CD14-positive monocyte (primary cell): Measurements from ENCODE around the gene DGKI. TPM values are rescaled to one million over a fixed set of nuclear protein-coding genes. Genes with fewer than 3 reads are reported as not detected.

Source experiments
- DNase-seq, 3 donors: peaks; one replicate each; pipeline ENCODE4 v3.0.0-alpha.2; 2011 to 2022
- H2AFZ ChIP-seq: 2 replicates; pipeline ENCODE4 v1.6.0; 2012; ENCODE audit warnings: mild to moderate bottlenecking, low read depth, low read length, inconsistent platforms; ENCODE audit not compliant: insufficient read depth, poor library complexity, severe bottlenecking
- H3K27ac ChIP-seq, 2 donors: 1 replicate in 1 of 2; 2 replicates in 1 of 2; pipeline ENCODE4 v1.5.1; 2012 to 2013; ENCODE audit warnings: low read length in 2 of 2, control low read depth in 1 of 2, inconsistent platforms in 1 of 2, low read depth in 1 of 2, mild to moderate bottlenecking in 1 of 2
- H3K27me3 ChIP-seq, 2 donors: one replicate each; pipeline versions ENCODE4 v1.6.0 to v1.6.1; 2011 to 2013; ENCODE audit warnings: low read length in 2 of 2; ENCODE audit not compliant: control insufficient read depth in 2 of 2, insufficient read depth in 2 of 2
- H3K36me3 ChIP-seq, 2 donors: replicated peaks in 1 of 2; 1 replicate in 1 of 2; 2 replicates in 1 of 2; pipeline versions ENCODE4 v1.5.1 to v1.6.1; 2012 to 2013; ENCODE audit warnings: low read length in 2 of 2, control low read depth in 1 of 2, inconsistent platforms in 1 of 2, mild to moderate bottlenecking in 1 of 2; ENCODE audit not compliant: insufficient read depth in 2 of 2, control insufficient read depth in 1 of 2
- H3K4me1 ChIP-seq, 2 donors: 1 replicate in 1 of 2; 2 replicates in 1 of 2; pipeline versions ENCODE4 v1.5.1 to v1.6.1; 2012 to 2013; ENCODE audit warnings: low read length in 2 of 2, control low read depth in 1 of 2, inconsistent platforms in 1 of 2, mild to moderate bottlenecking in 1 of 2, moderate library complexity in 1 of 2; ENCODE audit not compliant: insufficient read depth in 2 of 2, control insufficient read depth in 1 of 2
- H3K4me2 ChIP-seq: replicated peaks from 2 replicates; pipeline ENCODE3; 2012; ENCODE audit warnings: low read length, moderate library complexity, mild to moderate bottlenecking; ENCODE audit not compliant: poor library complexity, severe bottlenecking; ENCODE audit errors: extremely low read depth
- H3K4me3 ChIP-seq, 3 experiments: fragments of 200-600 bp in 1 of 3; sonication (generic) in 1 of 3; replicated peaks in 1 of 3; 1 replicate in 2 of 3; 2 replicates in 1 of 3; pipeline ENCODE4 v1.5.1; 2011 to 2013; ENCODE audit warnings: low read length in 3 of 3, mild to moderate bottlenecking in 3 of 3, control low read depth in 2 of 3, low read depth in 2 of 3, inconsistent platforms in 1 of 3, moderate library complexity in 1 of 3
- H3K79me2 ChIP-seq: 2 replicates; pipeline ENCODE4 v1.6.0; 2012; ENCODE audit warnings: mild to moderate bottlenecking, control low read depth, inconsistent platforms, low read length, moderate library complexity; ENCODE audit not compliant: insufficient read depth
- H3K9ac ChIP-seq: 2 replicates; pipeline ENCODE4 v1.6.0; 2017; ENCODE audit warnings: low read length, mild to moderate bottlenecking; ENCODE audit not compliant: insufficient read depth, poor library complexity, severe bottlenecking
- H3K9me3 ChIP-seq, 2 donors: replicated peaks in 1 of 2; 1 replicate in 1 of 2; 2 replicates in 1 of 2; pipeline versions ENCODE4 v1.5.1 to v1.6.1; 2012 to 2013; ENCODE audit warnings: low read length in 2 of 2, control low read depth in 1 of 2; ENCODE audit not compliant: control insufficient read depth in 1 of 2, insufficient read depth in 1 of 2
- H4K20me1 ChIP-seq: 2 replicates; pipeline ENCODE4 v1.6.0; 2012; ENCODE audit warnings: mild to moderate bottlenecking, low read length, control low read depth, moderate library complexity; ENCODE audit not compliant: insufficient read depth
- H3K27ac Mint-ChIP-seq, 7 donors: one replicate each; pipeline ENCODE4 v1.8.0; 2020; ENCODE audit warnings: mild to moderate bottlenecking in 7 of 7, mixed read lengths in 7 of 7, moderate library complexity in 6 of 7, inconsistent platforms in 2 of 7
- H3K27me3 Mint-ChIP-seq, 3 donors: one replicate each; pipeline ENCODE4 v1.8.0; 2021 to 2022; ENCODE audit warnings: low read depth in 3 of 3, mild to moderate bottlenecking in 3 of 3, mixed read lengths in 3 of 3, moderate library complexity in 3 of 3, inconsistent platforms in 1 of 3
- H3K36me3 Mint-ChIP-seq, 2 donors: one replicate each; pipeline ENCODE4 v1.8.0; 2020; ENCODE audit warnings: mixed read lengths in 2 of 2, inconsistent platforms in 1 of 2, mild to moderate bottlenecking in 1 of 2
- H3K4me1 Mint-ChIP-seq: one replicate; pipeline ENCODE4 v1.8.0; 2020; ENCODE audit warnings: mild to moderate bottlenecking, mixed read lengths
- H3K4me3 Mint-ChIP-seq, 2 donors: one replicate each; pipeline ENCODE4 v1.8.0; 2020; ENCODE audit warnings: mild to moderate bottlenecking in 2 of 2, mixed read lengths in 2 of 2, moderate library complexity in 1 of 2
- H3K9me3 Mint-ChIP-seq, 7 donors: one replicate each; pipeline ENCODE4 v1.8.0; 2020 to 2022; ENCODE audit warnings: mixed read lengths in 7 of 7, mild to moderate bottlenecking in 6 of 7, moderate library complexity in 6 of 7, inconsistent platforms in 2 of 7
- WGBS: methylation state at CpG from one replicate; pipeline ENCODE4 v1.1.5; 2013; ENCODE audit warnings: missing lambda C conversion rate; ENCODE audit not compliant: insufficient coverage; 5-methylcytosine and 5-hydroxymethylcytosine counted together
- intact Hi-C, 2 donors: fragments of 100-400 bp; cut with micrococcal nuclease; formaldehyde crosslinking; loops; one replicate each; pipeline versions ENCODE4 v1.15.0 to v1.15.1; 2023
- polyA plus RNA-seq, 3 donors: library from polyadenylated mRNA; depleted of rRNA in 1 of 3; unstranded in 2 of 3; stranded (reverse) in 1 of 3; fragments of 300-500 nt in 2 of 3; fragments of >200 nt in 1 of 3; fragmentation: Illumina TruSeq in 2 of 3; gene quantifications; 1 replicate in 2 of 3; 2 replicates in 1 of 3; pipeline ENCODE4 v1.2.3, GENCODE V29; 2012 to 2021
- TF ChIP-seq, protein P1 (sequence below): fragments of 200-600 bp; IDR thresholded peaks from one replicate; pipeline ENCODE4 v1.8.0; 2022; ENCODE audit warnings: antibody characterized with exemption, mild to moderate bottlenecking

DGKI gene
- polyA plus RNA-seq, 3 donors: not detected

DNA sequence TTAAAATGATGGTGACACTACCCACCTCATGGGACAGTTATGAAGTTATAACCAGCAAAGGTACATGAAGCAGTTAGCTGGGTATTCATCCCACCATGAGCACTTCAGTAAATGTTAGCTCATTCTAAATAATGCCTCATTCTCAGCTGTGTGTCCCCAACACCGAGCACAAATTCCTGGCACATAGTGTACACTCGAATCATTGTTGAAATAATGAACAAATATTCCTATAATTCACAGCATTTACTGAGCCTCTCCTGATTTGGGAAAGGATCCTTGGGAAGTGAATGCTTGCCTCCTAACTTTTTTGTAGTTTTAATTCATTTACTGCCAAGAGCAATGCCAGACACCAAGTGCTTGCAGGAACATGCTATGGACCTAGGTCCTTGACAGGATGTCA, 235.2 kb downstream of the DGKI start:
- TF ChIP-seq, protein P1, sequence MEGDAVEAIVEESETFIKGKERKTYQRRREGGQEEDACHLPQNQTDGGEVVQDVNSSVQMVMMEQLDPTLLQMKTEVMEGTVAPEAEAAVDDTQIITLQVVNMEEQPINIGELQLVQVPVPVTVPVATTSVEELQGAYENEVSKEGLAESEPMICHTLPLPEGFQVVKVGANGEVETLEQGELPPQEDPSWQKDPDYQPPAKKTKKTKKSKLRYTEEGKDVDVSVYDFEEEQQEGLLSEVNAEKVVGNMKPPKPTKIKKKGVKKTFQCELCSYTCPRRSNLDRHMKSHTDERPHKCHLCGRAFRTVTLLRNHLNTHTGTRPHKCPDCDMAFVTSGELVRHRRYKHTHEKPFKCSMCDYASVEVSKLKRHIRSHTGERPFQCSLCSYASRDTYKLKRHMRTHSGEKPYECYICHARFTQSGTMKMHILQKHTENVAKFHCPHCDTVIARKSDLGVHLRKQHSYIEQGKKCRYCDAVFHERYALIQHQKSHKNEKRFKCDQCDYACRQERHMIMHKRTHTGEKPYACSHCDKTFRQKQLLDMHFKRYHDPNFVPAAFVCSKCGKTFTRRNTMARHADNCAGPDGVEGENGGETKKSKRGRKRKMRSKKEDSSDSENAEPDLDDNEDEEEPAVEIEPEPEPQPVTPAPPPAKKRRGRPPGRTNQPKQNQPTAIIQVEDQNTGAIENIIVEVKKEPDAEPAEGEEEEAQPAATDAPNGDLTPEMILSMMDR: no peak
- Histone ChIP-seq H2AFZ (no peak overlapping the region), H3K9ac (no peak overlapping the region), H4K20me1 (no peaks in the 10 kb centered on the region), H3K4me3 (no peak overlapping the region), H3K9me3 (no peaks in the 10 kb centered on the region), H3K4me1 (no peaks in the 10 kb centered on the region), H3K27ac (no peak overlapping the region), H3K4me2 (no peak overlapping the region), H3K36me3 (no peaks in the 10 kb centered on the region), H3K27me3 (peaks cover 3 to 7% of the 10 kb centered on the region in 2 donors), H3K79me2 (no peaks in the 10 kb centered on the region)
- Mint-ChIP-seq H3K36me3 (no peaks in the 10 kb centered on the region), H3K27ac (no peak overlapping the region), H3K4me3 (no peak overlapping the region), H3K27me3 (peaks cover 2 to 21% (median 2%) of the 10 kb centered on the region in 3 donors), H3K9me3 (peaks cover 0 to 2% (median 0%) of the 10 kb centered on the region in 7 donors), H3K4me1 (no peaks in the 10 kb centered on the region)
- no peak for DNase-seq
- WGBS: no CpG with 5 or more reads among the region's 2 CpGs
- intact Hi-C loops: no loop called here

DNA sequence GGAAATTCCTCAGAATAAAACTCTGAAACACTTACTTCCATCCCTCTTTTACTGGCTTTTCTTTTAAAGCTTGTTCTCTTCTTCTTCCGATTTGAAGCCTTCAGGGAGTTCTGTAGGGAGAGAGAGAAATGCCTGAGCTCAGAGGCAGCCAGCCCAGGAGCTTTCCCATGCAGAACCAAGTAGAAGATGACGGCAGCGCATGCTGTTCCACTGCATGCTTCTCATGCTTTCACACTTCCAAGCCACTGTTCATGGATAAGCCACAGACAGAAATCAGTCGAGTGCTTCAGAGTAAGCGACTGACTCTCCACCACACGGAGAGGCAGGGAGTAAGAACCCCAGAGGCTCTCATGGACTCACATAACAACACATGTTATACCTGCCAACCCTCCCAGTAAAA, 237.3 kb downstream of the DGKI start:
- intact Hi-C loops: no loop called here
- Histone ChIP-seq H3K4me2 (no peak overlapping the region), H3K36me3 (no peaks in the 10 kb centered on the region), H3K27ac (no peak overlapping the region), H3K4me3 (no peak overlapping the region), H3K79me2 (no peaks in the 10 kb centered on the region), H4K20me1 (no peaks in the 10 kb centered on the region), H3K9ac (no peak overlapping the region), H3K9me3 (no peaks in the 10 kb centered on the region), H2AFZ (no peak overlapping the region), H3K27me3 (peaks cover 3 to 7% of the 10 kb centered on the region in 2 donors), H3K4me1 (no peaks in the 10 kb centered on the region)
- DNase-seq: no peak
- 90% methylated on average over 5 of the region's 6 CpGs for WGBS
- H3K36me3 Mint-ChIP-seq: no peaks in the 10 kb centered on the region
- TF ChIP-seq, protein P1: no peak
- no peaks in the 10 kb centered on the region for H3K9me3 Mint-ChIP-seq
- peaks cover 0 to 21% (median 2%) of the 10 kb centered on the region in 3 donors for H3K27me3 Mint-ChIP-seq
- H3K4me1 Mint-ChIP-seq: no peaks in the 10 kb centered on the region
- no peak overlapping the region for H3K4me3 Mint-ChIP-seq
- no peak overlapping the region for H3K27ac Mint-ChIP-seq
